VCaP (cell line): ENCODE data around the gene DNAAF5.

Experiments
- H3K27ac ChIP-seq: fragments of 450-650 bp; 2 replicates; pipeline ENCODE4 v1.5.1; 2017
- TF ChIP-seq, protein P1 (sequence below): fragments of 450-650 bp; conservative IDR thresholded peaks from 2 replicates; pipeline ENCODE4 v1.5.1; 2017; ENCODE audit warnings: mild to moderate bottlenecking, moderate library complexity

The DNAAF5 gene

DNA sequence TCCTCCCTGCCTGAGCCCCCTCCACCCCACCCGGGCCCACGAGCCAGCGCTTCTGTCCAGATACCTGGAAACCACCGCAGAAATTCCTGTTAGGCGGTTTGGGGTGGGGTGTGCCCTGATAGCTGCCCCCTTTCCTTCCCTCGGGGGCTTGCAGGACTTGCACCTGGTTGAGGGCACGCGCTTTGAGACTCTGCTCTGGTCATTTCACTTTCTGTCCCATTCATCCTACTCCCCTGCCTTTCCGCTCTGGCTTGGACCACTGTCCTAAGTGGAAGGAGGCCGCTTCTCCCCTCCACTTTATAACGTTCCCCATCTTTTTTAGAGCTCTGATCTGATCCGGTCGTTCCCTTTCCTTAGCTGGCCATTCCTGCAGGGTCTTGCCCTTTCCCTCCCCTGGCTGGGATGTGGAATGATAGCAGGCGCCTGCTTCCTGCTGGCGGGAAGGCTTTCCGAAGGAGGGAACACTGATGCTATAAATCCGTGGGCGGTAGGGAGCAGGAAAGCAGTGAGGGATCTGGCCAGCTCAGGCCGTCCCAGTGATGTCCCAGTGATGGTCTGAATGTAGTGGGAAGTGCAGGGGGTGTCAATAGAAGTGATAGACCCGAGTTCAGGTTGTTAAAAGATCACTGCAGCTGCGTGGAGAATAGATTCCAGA, 1.4 kb downstream of the DNAAF5 start:
- peak overlapping the region; percentile 86 for H3K27ac ChIP-seq
- TF ChIP-seq, protein P1, sequence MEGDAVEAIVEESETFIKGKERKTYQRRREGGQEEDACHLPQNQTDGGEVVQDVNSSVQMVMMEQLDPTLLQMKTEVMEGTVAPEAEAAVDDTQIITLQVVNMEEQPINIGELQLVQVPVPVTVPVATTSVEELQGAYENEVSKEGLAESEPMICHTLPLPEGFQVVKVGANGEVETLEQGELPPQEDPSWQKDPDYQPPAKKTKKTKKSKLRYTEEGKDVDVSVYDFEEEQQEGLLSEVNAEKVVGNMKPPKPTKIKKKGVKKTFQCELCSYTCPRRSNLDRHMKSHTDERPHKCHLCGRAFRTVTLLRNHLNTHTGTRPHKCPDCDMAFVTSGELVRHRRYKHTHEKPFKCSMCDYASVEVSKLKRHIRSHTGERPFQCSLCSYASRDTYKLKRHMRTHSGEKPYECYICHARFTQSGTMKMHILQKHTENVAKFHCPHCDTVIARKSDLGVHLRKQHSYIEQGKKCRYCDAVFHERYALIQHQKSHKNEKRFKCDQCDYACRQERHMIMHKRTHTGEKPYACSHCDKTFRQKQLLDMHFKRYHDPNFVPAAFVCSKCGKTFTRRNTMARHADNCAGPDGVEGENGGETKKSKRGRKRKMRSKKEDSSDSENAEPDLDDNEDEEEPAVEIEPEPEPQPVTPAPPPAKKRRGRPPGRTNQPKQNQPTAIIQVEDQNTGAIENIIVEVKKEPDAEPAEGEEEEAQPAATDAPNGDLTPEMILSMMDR = no peak

DNA sequence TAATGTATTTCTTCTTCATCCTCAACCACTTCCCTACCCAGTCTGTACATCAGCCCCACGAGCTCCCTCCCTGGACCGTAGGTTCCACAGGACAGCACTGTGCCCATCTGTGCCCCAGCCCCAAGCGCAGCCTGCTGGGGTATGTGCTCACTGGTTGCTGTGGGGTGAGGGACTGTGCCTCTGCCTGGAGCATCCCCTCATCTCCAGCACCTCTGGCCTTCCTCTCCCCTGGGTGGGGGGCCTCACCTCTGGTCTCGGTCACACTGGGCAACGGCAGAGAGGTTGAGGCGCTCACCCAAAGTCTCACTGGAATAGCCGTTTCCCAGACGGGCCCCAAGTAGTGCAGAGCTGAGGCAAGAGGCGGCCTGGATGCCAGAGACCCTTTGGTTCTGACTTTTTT, 2.1 kb downstream of the DNAAF5 start:
- TF ChIP-seq, protein P1 = no peak
- H3K27ac ChIP-seq = peak overlapping the region; percentile 86

DNA sequence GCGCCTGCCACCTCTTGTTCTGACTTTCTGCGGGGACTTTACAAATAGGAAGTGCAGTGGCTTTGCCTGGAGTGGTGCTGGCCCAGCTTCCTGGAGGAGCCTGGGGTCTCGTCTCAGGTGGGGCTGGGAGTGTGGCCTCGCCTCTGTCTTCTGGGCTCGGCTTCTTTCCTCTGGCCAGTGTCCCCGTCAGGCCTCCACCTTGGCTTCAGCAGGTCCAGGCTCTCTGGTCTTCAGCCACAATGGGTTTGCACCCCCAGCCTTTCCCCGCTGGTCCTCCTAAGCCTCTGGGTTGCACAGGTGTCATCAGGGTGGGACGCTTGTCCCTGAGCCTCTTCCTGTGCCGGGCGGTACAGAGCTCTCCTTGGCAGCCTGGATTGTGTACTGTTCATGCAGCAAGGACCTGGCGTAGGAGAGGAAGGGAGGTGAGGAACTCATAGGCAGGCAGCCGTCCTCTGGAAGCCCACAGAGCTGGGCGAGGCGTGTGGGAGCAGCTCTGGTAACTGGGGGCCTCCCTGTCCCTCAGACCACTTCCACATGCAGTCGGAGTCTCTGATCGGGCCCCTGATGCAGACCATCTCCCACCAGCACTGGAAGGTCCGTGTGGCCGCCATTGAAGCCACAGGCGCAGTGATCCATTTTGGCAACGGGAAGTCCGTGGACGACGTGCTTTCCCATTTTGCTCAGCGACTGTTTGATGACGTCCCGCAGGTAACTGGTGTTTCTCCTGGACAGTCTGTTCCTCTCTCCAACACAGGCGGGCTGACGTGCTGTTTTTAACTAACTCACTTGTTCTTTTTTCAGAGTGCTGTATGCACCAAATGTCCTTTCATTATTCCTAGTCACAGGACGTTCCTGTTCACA, 2.9 kb downstream of the DNAAF5 start:
- no peak overlapping the region for H3K27ac ChIP-seq
- TF ChIP-seq, protein P1 = no peak

DNA sequence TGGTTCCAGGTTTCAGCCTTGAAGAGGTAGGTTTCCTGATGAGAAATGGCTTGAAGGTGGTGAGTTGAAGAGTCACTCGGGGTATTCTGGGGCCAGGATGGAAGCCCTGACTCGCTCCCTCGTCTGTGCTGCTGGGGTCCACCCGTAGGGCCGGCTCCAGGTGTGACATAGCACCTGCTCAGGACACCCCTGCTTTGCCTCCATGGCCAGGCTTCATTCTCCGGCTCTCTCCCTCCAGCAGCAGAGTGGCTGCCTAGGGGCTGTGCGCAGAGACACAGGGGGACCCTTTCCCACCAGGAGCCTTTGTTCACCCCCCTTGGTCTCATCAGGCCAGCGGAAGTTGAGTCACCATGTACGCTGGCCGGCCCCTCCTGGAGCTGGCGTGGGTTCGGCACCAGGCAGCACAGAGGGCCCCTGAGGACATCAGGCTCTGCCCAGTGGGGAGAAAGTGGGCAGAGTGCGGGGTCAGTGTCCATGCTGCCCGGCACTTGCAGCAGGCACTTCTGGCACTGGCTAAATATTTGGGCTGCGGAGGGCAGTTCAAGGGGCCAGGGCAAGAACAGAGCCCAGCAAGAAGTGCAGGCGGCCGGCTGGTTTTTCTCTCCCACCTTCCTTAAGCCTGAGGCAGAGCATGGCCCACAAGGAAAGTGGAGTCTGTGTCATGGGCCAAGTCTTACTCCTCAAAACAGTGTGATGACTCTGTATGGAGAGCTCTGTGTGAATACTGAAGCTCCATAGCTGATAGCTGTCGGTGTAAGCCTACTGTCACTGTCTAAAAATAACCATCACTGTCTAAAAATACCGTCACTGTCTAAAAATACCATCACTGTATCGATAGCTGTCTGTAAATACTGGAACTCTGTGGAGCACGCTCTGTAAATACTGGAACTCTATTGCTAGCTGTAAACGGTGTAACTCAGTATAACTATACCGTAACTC, 4.3 kb downstream of the DNAAF5 start:
- H3K27ac ChIP-seq = no peak overlapping the region
- TF ChIP-seq, protein P1 = no peak

DNA sequence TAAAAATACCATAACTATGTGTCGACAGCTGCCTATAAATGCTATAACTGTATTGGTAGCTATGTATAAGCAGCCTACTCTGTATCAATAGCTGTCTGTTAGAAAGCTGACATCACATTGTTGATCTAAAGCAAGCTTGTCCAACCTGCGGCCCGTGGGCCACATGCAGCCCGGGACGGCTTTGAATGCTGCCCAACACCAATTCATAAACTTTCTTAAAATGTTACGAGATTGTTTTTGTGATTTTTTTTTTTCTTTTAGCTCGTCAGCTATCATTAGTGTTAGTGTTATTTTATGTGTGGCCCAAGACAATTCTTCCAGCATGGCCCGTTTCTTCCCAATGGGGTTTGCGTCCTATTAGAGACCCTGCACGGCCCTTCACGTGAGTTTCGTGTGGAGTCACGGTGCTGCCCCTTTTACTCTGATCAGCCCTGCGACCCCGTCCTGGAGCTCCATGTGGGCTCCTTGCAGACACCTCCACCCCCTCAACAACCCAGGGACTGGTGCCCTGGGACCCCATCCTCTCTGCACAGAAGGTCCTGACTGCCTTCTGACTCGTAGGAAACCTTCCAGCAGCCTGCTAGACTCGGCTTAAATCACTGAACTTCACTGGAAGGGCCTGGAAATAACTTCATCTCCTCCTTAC, 5.1 kb downstream of the DNAAF5 start:
- no peak overlapping the region for H3K27ac ChIP-seq
- TF ChIP-seq, protein P1 = no peak

DNA sequence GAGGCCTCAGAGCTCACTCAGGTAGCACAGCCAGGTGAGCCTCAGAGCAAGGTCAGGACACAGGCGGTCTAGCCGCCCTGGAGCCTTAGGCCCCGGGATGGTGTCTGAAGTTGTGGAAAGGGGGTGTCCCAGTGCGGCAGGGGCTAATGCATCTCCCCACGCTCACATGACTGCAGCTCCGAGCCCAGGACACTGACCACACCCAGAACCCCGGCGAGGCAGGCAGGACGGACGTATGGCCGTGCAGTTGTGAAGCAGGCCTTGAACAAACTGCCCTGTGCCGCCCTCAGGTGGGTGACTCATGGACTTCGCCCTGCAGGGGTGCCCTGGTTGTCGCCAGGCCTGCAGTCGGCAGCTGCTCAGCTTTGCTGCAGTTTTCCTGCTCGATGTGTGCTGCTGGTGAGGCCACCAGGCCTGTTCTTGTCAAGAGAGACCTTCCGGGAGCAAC, 5.6 kb downstream of the DNAAF5 start:
- TF ChIP-seq, protein P1 = 0 out of 2 replicates have a peak, but pooled peaks have one; percentile 12
- H3K27ac ChIP-seq = peak overlapping the region; percentile 11; the same call in 1 of the 2 replicates
